ENCODE data around the gene HBG2. TPM values are rescaled to one million over a fixed set of nuclear protein-coding genes. Genes with fewer than 3 reads are reported as not detected.

The HBG2 gene
- total and polyA plus RNA-seq, 4 experiments from 2014 or later = not detected

- H3K27ac Mint-ChIP-seq = no peak overlapping the region
- intact Hi-C loops (cut with micrococcal nuclease) = no loop called here
- H3K27me3 Mint-ChIP-seq = peaks cover 0 to 2% of the 10 kb centered on the region in 2 donors
These were observed 49.8 kb downstream of the HBG2 start for GRCh38 chr11:5204787-5205186.

GRCh38 chr11:5203366-5203765, 51.2 kb downstream of the HBG2 start:
- CTCF ChIA-PET (ENCODE audit: partially characterized antibody) = no interaction called here
- Mint-ChIP-seq H3K27me3 (peaks cover 0 to 2% of the 10 kb centered on the region in 2 donors), H3K9me3 (no peaks in the 10 kb centered on the region), H3K4me3 (no peak overlapping the region), H3K27ac (no peak overlapping the region), H3K36me3 (no peaks in the 10 kb centered on the region), H3K4me1 (no peaks in the 10 kb centered on the region)
- no peak for DNase-seq
- H3K36me3 ChIP-seq (ENCODE audit: insufficient read depth, low read length) = no peaks in the 10 kb centered on the region
- no peak overlapping the region for H3K4me3 ChIP-seq (ENCODE audit: low read length in 2 of 2)
- no peak overlapping the region for H3K27ac ChIP-seq (ENCODE audit: low read depth, low read length)
- intact Hi-C loops (cut with micrococcal nuclease) = no loop called here
- no peaks in the 10 kb centered on the region for H3K4me1 ChIP-seq (ENCODE audit: insufficient read depth, low read length)
- no peaks in the 10 kb centered on the region for H3K9me3 ChIP-seq (ENCODE audit: control insufficient read depth in 1 of 2, low read length in 2 of 2)
- POLR2A ChIA-PET (ENCODE audit: partially characterized antibody) = no interaction called here
- no peaks in the 10 kb centered on the region for H3K27me3 ChIP-seq (ENCODE audit: insufficient read depth, low read length)

More at GRCh38 chr11:5204787-5205186, 49.8 kb downstream of the HBG2 start:
- no peaks in the 10 kb centered on the region for H3K36me3 ChIP-seq (ENCODE audit: insufficient read depth, low read length)
- H3K4me1 Mint-ChIP-seq = no peaks in the 10 kb centered on the region
- no peaks in the 10 kb centered on the region for H3K4me1 ChIP-seq (ENCODE audit: insufficient read depth, low read length)
- ChIA-PET CTCF (ENCODE audit: partially characterized antibody) (no interaction called here), POLR2A (ENCODE audit: partially characterized antibody) (no interaction called here)
- no peaks in the 10 kb centered on the region for H3K27me3 ChIP-seq (ENCODE audit: insufficient read depth, low read length)
- no peak for DNase-seq
- no peak overlapping the region for H3K4me3 ChIP-seq (ENCODE audit: low read length in 2 of 2)
- H3K27ac ChIP-seq (ENCODE audit: low read depth, low read length) = no peak overlapping the region
- no peak overlapping the region for H3K4me3 Mint-ChIP-seq
- no peaks in the 10 kb centered on the region for H3K9me3 ChIP-seq (ENCODE audit: control insufficient read depth in 1 of 2, low read length in 2 of 2)
- no peaks in the 10 kb centered on the region for H3K9me3 Mint-ChIP-seq
- no peaks in the 10 kb centered on the region for H3K36me3 Mint-ChIP-seq

Other genes starting within 250 kb of the HBG2 start
- gene OR52J3, start 208.3 kb downstream of the HBG2 start, total RNA-seq = not detected
- gene OR52J3, start 208.3 kb downstream of the HBG2 start, polyA plus RNA-seq = not detected
- gene OR52E2, start 195.2 kb downstream of the HBG2 start, total RNA-seq = not detected
- not detected for gene OR52E2, start 195.2 kb downstream of the HBG2 start, polyA plus RNA-seq
- not detected for gene OR52E1, start 185.2 kb downstream of the HBG2 start, total RNA-seq
- gene OR52E1, start 185.2 kb downstream of the HBG2 start, polyA plus RNA-seq = not detected
- gene OR52A5, start 116.4 kb downstream of the HBG2 start, total RNA-seq = not detected
- gene OR52A5, start 116.4 kb downstream of the HBG2 start, polyA plus RNA-seq = not detected
- gene OR52A1, start 100.0 kb downstream of the HBG2 start, total RNA-seq = not detected
- gene OR52A1, start 100.0 kb downstream of the HBG2 start, polyA plus RNA-seq = not detected
- not detected for gene OR51V1, start 54.1 kb downstream of the HBG2 start, total RNA-seq
- not detected for gene OR51V1, start 54.1 kb downstream of the HBG2 start, polyA plus RNA-seq
- gene HBB, start 27.7 kb downstream of the HBG2 start, total RNA-seq = under 1 TPM in 1 of 2 experiments, not detected in 1; 0.61 TPM
- gene HBB, start 27.7 kb downstream of the HBG2 start, polyA plus RNA-seq = under 1 TPM; 0.46 to 0.89 TPM
- gene HBD, start 20.3 kb downstream of the HBG2 start, total RNA-seq = not detected
- not detected for gene HBD, start 20.3 kb downstream of the HBG2 start, polyA plus RNA-seq
- gene HBG1, start 4.9 kb downstream of the HBG2 start, total RNA-seq = not detected
- not detected for gene HBG1, start 4.9 kb downstream of the HBG2 start, polyA plus RNA-seq
- gene HBE1, start 15.2 kb upstream of the HBG2 start, total RNA-seq = not detected
- not detected for gene HBE1, start 15.2 kb upstream of the HBG2 start, polyA plus RNA-seq
- gene OR51B4, start 47.2 kb upstream of the HBG2 start, total RNA-seq = not detected
- gene OR51B4, start 47.2 kb upstream of the HBG2 start, polyA plus RNA-seq = not detected
- gene OR51B2, start 69.5 kb upstream of the HBG2 start, total RNA-seq = not detected
- not detected for gene OR51B2, start 69.5 kb upstream of the HBG2 start, polyA plus RNA-seq
- gene OR51B5, start 88.7 kb upstream of the HBG2 start, total RNA-seq = not detected
- not detected for gene OR51B5, start 88.7 kb upstream of the HBG2 start, polyA plus RNA-seq
- gene OR51B6, start 96.7 kb upstream of the HBG2 start, total RNA-seq = not detected
- not detected for gene OR51B6, start 96.7 kb upstream of the HBG2 start, polyA plus RNA-seq
- not detected for gene OR51M1, start 129.0 kb upstream of the HBG2 start, total RNA-seq
- not detected for gene OR51M1, start 129.0 kb upstream of the HBG2 start, polyA plus RNA-seq
- not detected for gene OR51Q1, start 167.3 kb upstream of the HBG2 start, total RNA-seq
- not detected for gene OR51Q1, start 167.3 kb upstream of the HBG2 start, polyA plus RNA-seq
- not detected for gene OR51I1, start 186.7 kb upstream of the HBG2 start, total RNA-seq
- gene OR51I1, start 186.7 kb upstream of the HBG2 start, polyA plus RNA-seq = not detected
- gene OR51I2, start 194.5 kb upstream of the HBG2 start, total RNA-seq = not detected
- not detected for gene OR51I2, start 194.5 kb upstream of the HBG2 start, polyA plus RNA-seq
- gene OR52D1, start 233.9 kb upstream of the HBG2 start, total RNA-seq = not detected
- not detected for gene OR52D1, start 233.9 kb upstream of the HBG2 start, polyA plus RNA-seq